ENCODE results near the gene FAM120A.

DNA sequence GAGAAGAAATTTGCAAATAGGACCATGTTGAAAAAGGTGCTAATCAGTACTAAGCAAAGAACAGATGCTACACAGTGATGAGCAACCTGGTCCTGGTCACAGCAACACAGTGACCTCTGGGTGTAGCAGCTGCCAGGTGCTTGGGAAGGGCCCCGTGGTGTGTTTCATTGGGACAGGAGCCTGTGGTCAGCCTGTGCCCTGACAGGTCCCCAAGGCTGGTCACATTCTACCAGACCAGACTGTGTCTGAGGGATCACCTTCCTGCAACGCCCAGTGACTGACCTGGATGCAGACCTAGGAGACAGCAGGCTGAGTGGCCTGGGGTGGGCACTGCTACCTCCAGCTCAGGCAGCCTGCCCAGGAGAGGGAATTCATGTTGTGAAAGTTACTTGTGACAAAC lies 56.7 kb downstream of the FAM120A start:
- no peak for TF ChIP-seq POLR2AphosphoS5 (IDR thresholded peaks at IDR 0.05; ENCODE audit: low read depth, low read length)
- no peak for TF ChIP-seq POLR2A (IDR thresholded peaks at IDR 0.05; ENCODE audit: low read depth, low read length)
- no peak for TF ChIP-seq TAF1 (IDR thresholded peaks at IDR 0.05; ENCODE audit: low read depth, low read length)
- TF ChIP-seq POU2F2 (IDR thresholded peaks at IDR 0.05; ENCODE audit: low read depth, low read length) = no peak
- TF ChIP-seq SPI1 (IDR thresholded peaks at IDR 0.05; ENCODE audit: low read depth, low read length) = no peak
- no peak for TF ChIP-seq PAX5 (IDR thresholded peaks at IDR 0.05; ENCODE audit: insufficient read depth, low read length, severe bottlenecking)

All from GM12891 (cell line).